Glutamatergic neuron (in vitro differentiated cells): ENCODE data around the gene TTC28. TPM values are rescaled to one million over a fixed set of nuclear protein-coding genes. Genes with fewer than 3 reads are reported as not detected.

Experiments used
- DNase-seq: peaks from one replicate; pipeline ENCODE4 v3.0.0; 2022
- H3K27ac Mint-ChIP-seq: one replicate; pipeline ENCODE4 v1.8.0; 2020; ENCODE audit warnings: mild to moderate bottlenecking, mixed read lengths, inconsistent platforms; ENCODE audit not compliant: unreplicated experiment
- H3K27me3 Mint-ChIP-seq: one replicate; pipeline ENCODE4 v1.8.0; 2020; ENCODE audit warnings: mild to moderate bottlenecking, moderate library complexity, mixed read lengths, inconsistent platforms; ENCODE audit not compliant: unreplicated experiment
- H3K36me3 Mint-ChIP-seq: one replicate; pipeline ENCODE4 v1.8.0; 2020; ENCODE audit warnings: mild to moderate bottlenecking, mixed read lengths, inconsistent platforms; ENCODE audit not compliant: unreplicated experiment
- H3K4me1 Mint-ChIP-seq: one replicate; pipeline ENCODE4 v1.8.0; 2020; ENCODE audit warnings: mild to moderate bottlenecking, low read depth, mixed read lengths, inconsistent platforms; ENCODE audit not compliant: unreplicated experiment
- H3K4me3 Mint-ChIP-seq: one replicate; pipeline ENCODE4 v1.8.0; 2020; ENCODE audit warnings: mild to moderate bottlenecking, mixed read lengths, inconsistent platforms; ENCODE audit not compliant: unreplicated experiment
- H3K9me3 Mint-ChIP-seq: one replicate; pipeline ENCODE4 v1.8.0; 2020; ENCODE audit warnings: mild to moderate bottlenecking, moderate library complexity, mixed read lengths, inconsistent platforms; ENCODE audit not compliant: unreplicated experiment
- CTCF ChIP-seq: fragments of 200-600 bp; sonication (generic); IDR thresholded peaks from one replicate; pipeline ENCODE4 v1.5.0; 2021; ENCODE audit not compliant: partially characterized antibody, unreplicated experiment
- total RNA-seq: library from RNA; stranded (reverse); fragmentation: NEBNext Ultra II Directional; extraction: Animal tissue kit (Norgen Biotek cat#: 25700); gene quantifications from one replicate; pipeline ENCODE4 v1.2.1, GENCODE V29; 2021; ENCODE audit not compliant: unreplicated experiment

Gene TTC28
- total RNA-seq, 1 donor from 2014 or later = 55.6 TPM

- peaks cover 7% of the 10 kb centered on the region for H3K4me1 Mint-ChIP-seq
Measured at GRCh38 chr22:28180804-28181731, 498.6 kb downstream of the TTC28 start.

GRCh38 chr22:28179392-28179791 is 500.2 kb downstream of the TTC28 start:
- no peak for TF ChIP-seq CTCF
- Mint-ChIP-seq H3K9me3 (peaks cover 3% of the 10 kb centered on the region), H3K4me1 (peaks cover 7% of the 10 kb centered on the region)

More at GRCh38 chr22:28180804-28181731, 498.6 kb downstream of the TTC28 start:
- no peak overlapping the region for H3K27ac Mint-ChIP-seq
- no peak for DNase-seq
- peaks cover 3% of the 10 kb centered on the region for H3K9me3 Mint-ChIP-seq
- no peak for TF ChIP-seq CTCF
- peaks cover 2% of the 10 kb centered on the region for H3K27me3 Mint-ChIP-seq
- no peak overlapping the region for H3K4me3 Mint-ChIP-seq
- H3K36me3 Mint-ChIP-seq = no peaks in the 10 kb centered on the region

DNA sequence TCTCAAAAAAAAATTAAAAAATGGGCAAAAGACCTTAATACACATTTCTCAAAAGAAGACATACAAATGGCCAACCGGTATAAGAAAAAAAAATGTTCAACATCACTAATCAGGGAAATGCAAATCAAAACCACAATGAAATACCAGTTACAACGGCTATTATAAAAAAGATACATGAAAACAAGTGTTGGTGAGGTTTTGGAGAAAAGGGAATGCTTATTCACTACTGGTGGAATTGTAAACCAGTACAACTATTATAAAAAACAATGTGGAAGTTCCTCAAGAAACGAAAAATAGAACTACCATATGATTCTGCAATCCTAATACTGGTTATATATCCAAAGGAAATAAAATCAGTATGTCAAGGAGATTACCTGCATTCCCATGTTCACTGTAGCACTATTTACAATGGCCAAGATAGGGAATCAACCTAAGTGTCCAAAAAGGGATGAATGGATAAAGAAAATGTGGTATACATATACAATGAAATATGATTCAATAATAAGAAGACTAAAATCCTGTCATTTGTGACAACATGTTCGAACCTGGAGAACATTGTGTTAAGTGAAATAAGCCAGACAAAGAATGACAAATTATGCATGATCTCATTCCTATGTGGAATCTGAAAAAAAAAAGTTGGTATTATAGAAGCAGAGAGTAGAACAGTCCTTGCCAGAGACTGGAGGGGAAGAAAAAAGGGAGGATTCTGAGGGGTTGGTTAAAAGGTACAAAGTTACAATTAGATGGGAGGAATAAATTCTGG is 503.7 kb downstream of the TTC28 start:
- TF ChIP-seq CTCF = no peak
- H3K36me3 Mint-ChIP-seq = no peaks in the 10 kb centered on the region
- peaks cover 7% of the 10 kb centered on the region for H3K4me1 Mint-ChIP-seq
- peaks cover 2% of the 10 kb centered on the region for H3K27me3 Mint-ChIP-seq
- no peak for DNase-seq
- H3K4me3 Mint-ChIP-seq = no peak overlapping the region
- peaks cover 3% of the 10 kb centered on the region for H3K9me3 Mint-ChIP-seq
- H3K27ac Mint-ChIP-seq = no peak overlapping the region

More at GRCh38 chr22:28179392-28179791, 500.2 kb downstream of the TTC28 start:
- no peak for DNase-seq
- H3K27me3 Mint-ChIP-seq = peaks cover 2% of the 10 kb centered on the region
- no peak overlapping the region for H3K27ac Mint-ChIP-seq
- H3K4me3 Mint-ChIP-seq = no peak overlapping the region
- H3K36me3 Mint-ChIP-seq = no peaks in the 10 kb centered on the region

GRCh38 chr22:28174509-28174908 is 505.1 kb downstream of the TTC28 start:
- no peak for TF ChIP-seq CTCF
- Mint-ChIP-seq H3K36me3 (no peaks in the 10 kb centered on the region), H3K27ac (no peak overlapping the region), H3K9me3 (peaks cover 3% of the 10 kb centered on the region), H3K27me3 (peaks cover 4% of the 10 kb centered on the region), H3K4me3 (no peak overlapping the region), H3K4me1 (peaks cover 7% of the 10 kb centered on the region)
- no peak for DNase-seq
